GM23338 (cell line): Measurements from ENCODE around the gene IQCM.

Source experiments
- CREB1 ChIP-seq: fragments of 250-450 bp; sonication (Bioruptor Pico); IDR thresholded peaks from 2 replicates; pipeline ENCODE4 v1.5.0; 2020; ENCODE audit warnings: low read depth, mild to moderate bottlenecking, moderate library complexity
- EZH2 ChIP-seq: fragments of 200-600 bp; sonication (generic); IDR thresholded peaks from one replicate; pipeline ENCODE4 v1.8.0; 2017; ENCODE audit warnings: antibody characterized with exemption, mild to moderate bottlenecking, low read depth; ENCODE audit not compliant: unreplicated experiment
- POLR2AphosphoS5 ChIP-seq: IDR thresholded peaks from 2 replicates; pipeline ENCODE4 v1.6.1; 2016; ENCODE audit warnings: antibody characterized with exemption, low read depth
- TF ChIP-seq, protein P1 (sequence below), 2 experiments: fragments of 200-600 bp in 1 of 2; sonication (generic) in 1 of 2; conservative IDR thresholded peaks; 2 replicates each; pipeline versions ENCODE4 v1.5.1 to v1.6.1; 2016 to 2017; ENCODE audit warnings: antibody characterized with exemption in 2 of 2, low read depth in 2 of 2, mild to moderate bottlenecking in 2 of 2, moderate library complexity in 1 of 2
- TF ChIP-seq, protein P2 (sequence below): IDR thresholded peaks from one replicate; pipeline ENCODE4 v1.6.1; 2018; ENCODE audit warnings: antibody characterized with exemption; ENCODE audit not compliant: unreplicated experiment
- TF ChIP-seq, protein P3 (sequence below): IDR thresholded peaks from 2 replicates; pipeline ENCODE4 v1.6.1; 2016; ENCODE audit warnings: antibody characterized with exemption

DNA sequence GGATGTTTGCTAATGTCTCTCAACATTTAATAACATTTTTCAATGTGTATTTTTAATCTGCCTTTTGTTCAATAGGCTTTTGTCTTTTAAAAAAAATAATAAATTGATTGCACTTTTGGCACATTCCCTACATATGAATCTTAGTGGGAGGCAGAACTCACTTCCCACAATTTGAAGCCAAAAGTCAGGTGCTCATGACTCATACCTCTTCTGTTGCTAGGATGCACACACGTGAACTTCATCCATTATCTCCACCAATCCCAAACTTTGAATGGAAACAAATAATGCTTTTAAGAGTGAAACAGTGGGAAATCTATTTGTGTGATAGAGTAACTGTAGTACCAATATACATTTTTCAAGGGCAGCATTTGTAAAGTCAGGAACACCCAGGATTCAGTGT, 260.5 kb downstream of the IQCM start:
- TF ChIP-seq, protein P1, sequence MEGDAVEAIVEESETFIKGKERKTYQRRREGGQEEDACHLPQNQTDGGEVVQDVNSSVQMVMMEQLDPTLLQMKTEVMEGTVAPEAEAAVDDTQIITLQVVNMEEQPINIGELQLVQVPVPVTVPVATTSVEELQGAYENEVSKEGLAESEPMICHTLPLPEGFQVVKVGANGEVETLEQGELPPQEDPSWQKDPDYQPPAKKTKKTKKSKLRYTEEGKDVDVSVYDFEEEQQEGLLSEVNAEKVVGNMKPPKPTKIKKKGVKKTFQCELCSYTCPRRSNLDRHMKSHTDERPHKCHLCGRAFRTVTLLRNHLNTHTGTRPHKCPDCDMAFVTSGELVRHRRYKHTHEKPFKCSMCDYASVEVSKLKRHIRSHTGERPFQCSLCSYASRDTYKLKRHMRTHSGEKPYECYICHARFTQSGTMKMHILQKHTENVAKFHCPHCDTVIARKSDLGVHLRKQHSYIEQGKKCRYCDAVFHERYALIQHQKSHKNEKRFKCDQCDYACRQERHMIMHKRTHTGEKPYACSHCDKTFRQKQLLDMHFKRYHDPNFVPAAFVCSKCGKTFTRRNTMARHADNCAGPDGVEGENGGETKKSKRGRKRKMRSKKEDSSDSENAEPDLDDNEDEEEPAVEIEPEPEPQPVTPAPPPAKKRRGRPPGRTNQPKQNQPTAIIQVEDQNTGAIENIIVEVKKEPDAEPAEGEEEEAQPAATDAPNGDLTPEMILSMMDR (conservative IDR thresholded peaks at IDR 0.05; ENCODE audit: low read depth in 2 of 2), result no peak
- TF ChIP-seq, protein P2, sequence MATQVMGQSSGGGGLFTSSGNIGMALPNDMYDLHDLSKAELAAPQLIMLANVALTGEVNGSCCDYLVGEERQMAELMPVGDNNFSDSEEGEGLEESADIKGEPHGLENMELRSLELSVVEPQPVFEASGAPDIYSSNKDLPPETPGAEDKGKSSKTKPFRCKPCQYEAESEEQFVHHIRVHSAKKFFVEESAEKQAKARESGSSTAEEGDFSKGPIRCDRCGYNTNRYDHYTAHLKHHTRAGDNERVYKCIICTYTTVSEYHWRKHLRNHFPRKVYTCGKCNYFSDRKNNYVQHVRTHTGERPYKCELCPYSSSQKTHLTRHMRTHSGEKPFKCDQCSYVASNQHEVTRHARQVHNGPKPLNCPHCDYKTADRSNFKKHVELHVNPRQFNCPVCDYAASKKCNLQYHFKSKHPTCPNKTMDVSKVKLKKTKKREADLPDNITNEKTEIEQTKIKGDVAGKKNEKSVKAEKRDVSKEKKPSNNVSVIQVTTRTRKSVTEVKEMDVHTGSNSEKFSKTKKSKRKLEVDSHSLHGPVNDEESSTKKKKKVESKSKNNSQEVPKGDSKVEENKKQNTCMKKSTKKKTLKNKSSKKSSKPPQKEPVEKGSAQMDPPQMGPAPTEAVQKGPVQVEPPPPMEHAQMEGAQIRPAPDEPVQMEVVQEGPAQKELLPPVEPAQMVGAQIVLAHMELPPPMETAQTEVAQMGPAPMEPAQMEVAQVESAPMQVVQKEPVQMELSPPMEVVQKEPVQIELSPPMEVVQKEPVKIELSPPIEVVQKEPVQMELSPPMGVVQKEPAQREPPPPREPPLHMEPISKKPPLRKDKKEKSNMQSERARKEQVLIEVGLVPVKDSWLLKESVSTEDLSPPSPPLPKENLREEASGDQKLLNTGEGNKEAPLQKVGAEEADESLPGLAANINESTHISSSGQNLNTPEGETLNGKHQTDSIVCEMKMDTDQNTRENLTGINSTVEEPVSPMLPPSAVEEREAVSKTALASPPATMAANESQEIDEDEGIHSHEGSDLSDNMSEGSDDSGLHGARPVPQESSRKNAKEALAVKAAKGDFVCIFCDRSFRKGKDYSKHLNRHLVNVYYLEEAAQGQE, result no peak
- TF ChIP-seq POLR2AphosphoS5, result no peak
- TF ChIP-seq CREB1 (CRISPR knock-in tag), result no peak
- TF ChIP-seq EZH2, result no peak
- TF ChIP-seq, protein P3, sequence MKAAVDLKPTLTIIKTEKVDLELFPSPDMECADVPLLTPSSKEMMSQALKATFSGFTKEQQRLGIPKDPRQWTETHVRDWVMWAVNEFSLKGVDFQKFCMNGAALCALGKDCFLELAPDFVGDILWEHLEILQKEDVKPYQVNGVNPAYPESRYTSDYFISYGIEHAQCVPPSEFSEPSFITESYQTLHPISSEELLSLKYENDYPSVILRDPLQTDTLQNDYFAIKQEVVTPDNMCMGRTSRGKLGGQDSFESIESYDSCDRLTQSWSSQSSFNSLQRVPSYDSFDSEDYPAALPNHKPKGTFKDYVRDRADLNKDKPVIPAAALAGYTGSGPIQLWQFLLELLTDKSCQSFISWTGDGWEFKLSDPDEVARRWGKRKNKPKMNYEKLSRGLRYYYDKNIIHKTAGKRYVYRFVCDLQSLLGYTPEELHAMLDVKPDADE, result no peak
